Suprapubic skin (tissue), 4 donors: ENCODE results near the gene ALOXE3. TPM values are rescaled to one million over a fixed set of nuclear protein-coding genes. Genes with fewer than 3 reads are reported as not detected.

ENCODE experiments used
- DNase-seq, 2 donors: peaks; one replicate each; pipeline ENCODE4 v3.0.0-alpha.2; 2019; ENCODE audit warnings: low spot score in 2 of 2
- H3K27ac ChIP-seq: fragments of 200-600 bp; sonication (generic); one replicate; pipeline ENCODE4 v1.5.1; 2019
- H3K27me3 ChIP-seq: fragments of 200-600 bp; sonication (generic); one replicate; pipeline ENCODE4 v1.5.1; 2019
- H3K36me3 ChIP-seq: fragments of 200-600 bp; sonication (generic); one replicate; pipeline ENCODE4 v1.5.1; 2019
- H3K4me1 ChIP-seq: fragments of 200-600 bp; sonication (generic); one replicate; pipeline ENCODE4 v1.5.1; 2019
- H3K4me3 ChIP-seq: fragments of 200-600 bp; sonication (generic); one replicate; pipeline ENCODE4 v1.5.1; 2019; ENCODE audit warnings: mild to moderate bottlenecking
- H3K9me3 ChIP-seq: fragments of 200-600 bp; sonication (generic); one replicate; pipeline ENCODE4 v1.5.1; 2019
- CTCF ChIP-seq, 2 donors: fragments of 200-600 bp in 1 of 2; fragments of 450-650 bp in 1 of 2; sonication (generic) in 1 of 2; IDR thresholded peaks; one replicate each; pipeline ENCODE4 v1.5.1; 2016 to 2019; ENCODE audit warnings: antibody characterized with exemption in 2 of 2, mild to moderate bottlenecking in 1 of 2, moderate library complexity in 1 of 2
- EP300 ChIP-seq: sonication (generic); formaldehyde crosslinking; IDR thresholded peaks from one replicate; pipeline ENCODE4 v1.6.1; 2017; ENCODE audit warnings: antibody characterized with exemption
- POLR2A ChIP-seq, 2 donors: fragments of 450-650 bp; IDR thresholded peaks; one replicate each; pipeline ENCODE4 v1.6.1; 2017; ENCODE audit warnings: antibody characterized with exemption in 2 of 2, mild to moderate bottlenecking in 2 of 2, moderate library complexity in 2 of 2
- POLR2AphosphoS5 ChIP-seq, 3 donors: sonication (generic); formaldehyde crosslinking; IDR thresholded peaks; one replicate each; pipeline ENCODE4 v1.6.1; 2017; ENCODE audit warnings: antibody characterized with exemption in 3 of 3
- WGBS: methylation state at CpG from one replicate; pipeline ENCODE4 v1.1.5; 2018; 5-methylcytosine and 5-hydroxymethylcytosine counted together
- total RNA-seq, 4 donors: library from RNA; depleted of rRNA; stranded (reverse); fragments of >200 nt; gene quantifications; one replicate each; pipeline ENCODE4 v1.1.0, GENCODE V29; 2016

The ALOXE3 gene
- total RNA-seq, 4 donors from 2014 or later: 44.5 to 95.3 (median 69.9) TPM

- peaks cover 37% of the 10 kb centered on the region for H3K4me1 ChIP-seq
- TF ChIP-seq EP300: no peak
- TF ChIP-seq POLR2AphosphoS5 (IDR thresholded peaks at IDR 0.05): no peak
- TF ChIP-seq CTCF (IDR thresholded peaks at IDR 0.05): no peak
- no peak for TF ChIP-seq POLR2A (IDR thresholded peaks at IDR 0.05)
- H3K27ac ChIP-seq: no peak overlapping the region
- no peaks in the 10 kb centered on the region for H3K27me3 ChIP-seq
- H3K9me3 ChIP-seq: no peaks in the 10 kb centered on the region
- peak in 1 of 2 donors; percentile 76 for DNase-seq
- peaks cover 87% of the 10 kb centered on the region for H3K36me3 ChIP-seq
- H3K4me3 ChIP-seq: no peak overlapping the region
- WGBS: 85% methylated on average over 11 of the region's 15 CpGs
Measured at GRCh38 chr17:8142887-8143580, 24.7 kb upstream of the ALOXE3 start.

GRCh38 chr17:8142158-8142886 lies 24.0 kb upstream of the ALOXE3 start:
- 78% methylated on average over 7 of the region's 23 CpGs for WGBS
- no peak overlapping the region for H3K27ac ChIP-seq
- no peak for TF ChIP-seq CTCF (IDR thresholded peaks at IDR 0.05)
- TF ChIP-seq POLR2A (IDR thresholded peaks at IDR 0.05): no peak
- no peak for TF ChIP-seq EP300
- TF ChIP-seq POLR2AphosphoS5 (IDR thresholded peaks at IDR 0.05): no peak
- H3K36me3 ChIP-seq: peaks cover 80% of the 10 kb centered on the region
- DNase-seq: peak in 1 of 2 donors; percentile 82
- H3K4me3 ChIP-seq: no peak overlapping the region
- no peaks in the 10 kb centered on the region for H3K27me3 ChIP-seq
- H3K4me1 ChIP-seq: peaks cover 36% of the 10 kb centered on the region
- no peaks in the 10 kb centered on the region for H3K9me3 ChIP-seq

DNA sequence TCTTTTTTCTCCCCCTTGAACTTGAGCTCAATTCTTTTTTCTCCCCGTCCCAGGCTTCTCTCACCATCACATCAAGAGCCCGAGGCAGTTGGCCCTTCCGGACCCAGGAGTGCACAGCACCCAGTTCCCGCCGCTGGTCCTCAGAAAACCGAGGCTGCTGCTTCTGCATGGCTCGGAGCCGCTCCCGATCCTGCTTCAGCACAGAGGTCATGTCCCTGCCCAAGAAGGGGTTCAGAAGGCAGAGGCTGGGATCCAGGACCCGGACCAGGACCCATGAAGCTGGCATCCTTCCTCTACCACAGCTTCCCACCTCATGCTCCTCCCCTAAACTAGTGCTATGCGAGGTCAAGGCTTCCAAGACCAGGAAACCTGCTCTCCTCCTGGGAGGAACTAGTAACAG lies 23.4 kb upstream of the ALOXE3 start:
- 90% methylated on average over 10 of the region's 11 CpGs for WGBS

DNA sequence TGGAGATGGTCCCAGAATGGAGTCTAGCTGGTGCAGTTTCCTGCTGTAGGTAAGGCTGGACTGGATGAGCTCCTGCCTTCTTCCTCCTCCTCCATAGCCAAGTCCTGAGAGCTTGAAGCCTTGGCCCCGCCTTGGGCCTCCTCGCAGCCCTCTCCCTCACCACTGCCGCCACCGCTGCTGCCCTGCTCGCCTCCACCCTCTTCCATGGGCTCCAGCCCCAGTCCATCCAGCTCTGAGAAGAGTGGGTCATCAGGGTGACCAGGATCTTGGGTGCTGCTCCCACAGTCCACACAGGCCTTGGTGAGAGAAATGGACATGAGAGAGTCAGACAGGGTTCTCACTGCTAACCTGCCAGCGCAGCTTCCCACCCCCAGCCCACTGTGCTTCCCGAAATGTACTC lies 22.7 kb upstream of the ALOXE3 start:
- 95% methylated on average over 5 of the region's 7 CpGs for WGBS
- no peak overlapping the region for H3K4me3 ChIP-seq
- DNase-seq: peak in 1 of 2 donors; percentile 70
- no peak overlapping the region for H3K27ac ChIP-seq
- no peaks in the 10 kb centered on the region for H3K27me3 ChIP-seq
- no peaks in the 10 kb centered on the region for H3K9me3 ChIP-seq
- H3K4me1 ChIP-seq: peaks cover 31% of the 10 kb centered on the region
- TF ChIP-seq POLR2AphosphoS5 (IDR thresholded peaks at IDR 0.05) (no peak), POLR2A (IDR thresholded peaks at IDR 0.05) (no peak), CTCF (IDR thresholded peaks at IDR 0.05) (no peak)
- H3K36me3 ChIP-seq: peaks cover 67% of the 10 kb centered on the region

More for the DNA sequence above, 23.4 kb upstream of the ALOXE3 start:
- Histone ChIP-seq H3K27ac (no peak overlapping the region), H3K4me3 (no peak overlapping the region), H3K27me3 (no peaks in the 10 kb centered on the region), H3K36me3 (peaks cover 74% of the 10 kb centered on the region), H3K4me1 (peaks cover 31% of the 10 kb centered on the region), H3K9me3 (no peaks in the 10 kb centered on the region)
- peak in 1 of 2 donors; percentile 72 for DNase-seq
- TF ChIP-seq POLR2AphosphoS5 (IDR thresholded peaks at IDR 0.05) (no peak), CTCF (IDR thresholded peaks at IDR 0.05) (no peak), POLR2A (IDR thresholded peaks at IDR 0.05) (no peak), EP300 (no peak)
